Sigmoid colon (tissue), 7 donors: Measurements from ENCODE around the gene USF1. TPM values are rescaled to one million over a fixed set of nuclear protein-coding genes. Genes with fewer than 3 reads are reported as not detected.

Source experiments
- DNase-seq: peaks from one replicate; pipeline ENCODE4 v3.0.0-alpha.2; 2019
- H3K27ac ChIP-seq, 4 donors: fragments of 200-600 bp; sonication (generic); one replicate each; pipeline ENCODE4 v1.5.1; 2016 to 2019; ENCODE audit warnings: mild to moderate bottlenecking in 1 of 4
- H3K27me3 ChIP-seq, 3 donors: fragments of 200-600 bp; sonication (generic); one replicate each; pipeline ENCODE4 v1.5.1; 2019; ENCODE audit warnings: mild to moderate bottlenecking in 1 of 3
- H3K36me3 ChIP-seq, 4 donors: fragments of 200-600 bp; sonication (generic); one replicate each; pipeline ENCODE4 v1.5.1; 2016 to 2019
- H3K4me1 ChIP-seq, 4 donors: fragments of 200-600 bp; sonication (generic); one replicate each; pipeline ENCODE4 v1.5.1; 2017 to 2019
- H3K4me3 ChIP-seq, 4 donors: fragments of 200-600 bp; sonication (generic); one replicate each; pipeline ENCODE4 v1.5.1; 2017 to 2019; ENCODE audit warnings: mild to moderate bottlenecking in 2 of 4, moderate library complexity in 1 of 4
- H3K9me3 ChIP-seq, 4 donors: fragments of 200-600 bp in 3 of 4; sonication (generic) in 3 of 4; one replicate each; pipeline versions ENCODE4 v1.5.1 to v1.6.1; 2013 to 2019
- CTCF ChIP-seq, 4 experiments: fragments of 450-650 bp in 3 of 4; fragments of 200-600 bp in 1 of 4; IDR thresholded peaks; one replicate each; pipeline ENCODE4 v1.5.1; 2016 to 2019; ENCODE audit warnings: antibody characterized with exemption in 4 of 4, mild to moderate bottlenecking in 3 of 4, moderate library complexity in 2 of 4
- EP300 ChIP-seq, 4 donors: sonication (generic); formaldehyde crosslinking; IDR thresholded peaks; one replicate each; pipeline ENCODE4 v1.6.1; 2017; ENCODE audit warnings: antibody characterized with exemption in 4 of 4
- POLR2A ChIP-seq, 2 donors: fragments of 450-650 bp; IDR thresholded peaks; one replicate each; pipeline ENCODE4 v1.6.1; 2016; ENCODE audit warnings: antibody characterized with exemption in 2 of 2, mild to moderate bottlenecking in 2 of 2, moderate library complexity in 2 of 2
- POLR2AphosphoS5 ChIP-seq, 4 donors: sonication (generic); formaldehyde crosslinking; IDR thresholded peaks; one replicate each; pipeline ENCODE4 v1.6.1; 2017; ENCODE audit warnings: antibody characterized with exemption in 4 of 4
- WGBS, 2 donors: extraction: QIAGEN DNeasy Blood & Tissue Kit; methylation state at CpG; one replicate each; pipeline ENCODE4 v1.1.7; 2013; 5-methylcytosine and 5-hydroxymethylcytosine counted together
- intact Hi-C: fragments of 100-400 bp; cut with DNase I; formaldehyde crosslinking; loops from one replicate; pipeline ENCODE4 v1.15.1; 2023
- polyA plus RNA-seq, 3 donors: library from polyadenylated mRNA; stranded (reverse); fragments of 200-250 nt; gene quantifications; one replicate each; pipeline ENCODE4 v1.2.3, GENCODE V29; 2013
- total RNA-seq, 4 donors: library from RNA; depleted of rRNA; stranded (reverse); fragments of >200 nt; gene quantifications; one replicate each; pipeline ENCODE4 v1.1.0, GENCODE V29; 2016
- donor health status: healthy with polysubstance abuse.
- donor health status: Bipolar disorder and iron deficiency.
- donor health status: healthy.

The USF1 gene
- total and polyA plus RNA-seq, 7 donors = 25.8 to 84.6 (median 62.4) TPM

GRCh38 chr1:161000736-161001480 is 44.9 kb downstream of the USF1 start:
- H3K4me3 ChIP-seq = no peak overlapping the region
- H3K9me3 ChIP-seq = no peaks in the 10 kb centered on the region
- DNase-seq = no peak
- no peak overlapping the region for H3K27ac ChIP-seq
- intact Hi-C loops = no loop called here
- peaks cover 0 to 10% (median 0%) of the 10 kb centered on the region in 4 donors for H3K36me3 ChIP-seq
- 68 to 83% methylated on average over 11 of the region's 11 CpGs for WGBS, 2 donors
- TF ChIP-seq EP300 (IDR thresholded peaks at IDR 0.05) = no peak
- TF ChIP-seq CTCF (IDR thresholded peaks at IDR 0.05) = no peak
- TF ChIP-seq POLR2A (IDR thresholded peaks at IDR 0.05) = no peak
- TF ChIP-seq POLR2AphosphoS5 (IDR thresholded peaks at IDR 0.05) = no peak
- no peaks in the 10 kb centered on the region for H3K4me1 ChIP-seq
- no peaks in the 10 kb centered on the region for H3K27me3 ChIP-seq

- Histone ChIP-seq H3K27me3 (no peaks in the 10 kb centered on the region), H3K4me1 (no peaks in the 10 kb centered on the region), H3K9me3 (no peaks in the 10 kb centered on the region), H3K36me3 (peaks cover 0 to 10% (median 0%) of the 10 kb centered on the region in 4 donors), H3K4me3 (no peak overlapping the region), H3K27ac (no peak overlapping the region)
- 93 to 97% methylated on average over 5 of the region's 5 CpGs for WGBS, 2 donors
- TF ChIP-seq POLR2AphosphoS5 (IDR thresholded peaks at IDR 0.05) = no peak
- TF ChIP-seq POLR2A (IDR thresholded peaks at IDR 0.05) = no peak
- no peak for TF ChIP-seq EP300 (IDR thresholded peaks at IDR 0.05)
- TF ChIP-seq CTCF (IDR thresholded peaks at IDR 0.05) = no peak
- no peak for DNase-seq
- intact Hi-C loops = loop anchor here (5.0 kb wide), 1 partner anchor 98 kb away; the partner anchor contains the start of gene KLHDC9
Observed at GRCh38 chr1:160999376-160999775, 46.4 kb downstream of the USF1 start.

- no peak for DNase-seq
Observed at GRCh38 chr1:160997323-160998038, 48.3 kb downstream of the USF1 start.

GRCh38 chr1:160996178-160996577 is 49.6 kb downstream of the USF1 start:
- TF ChIP-seq CTCF (IDR thresholded peaks at IDR 0.05) = no peak
- no peak for TF ChIP-seq POLR2A (IDR thresholded peaks at IDR 0.05)
- TF ChIP-seq EP300 (IDR thresholded peaks at IDR 0.05) = no peak
- no peak for TF ChIP-seq POLR2AphosphoS5 (IDR thresholded peaks at IDR 0.05)
- WGBS, 2 donors = 81 to 90% methylated on average over 3 of the region's 3 CpGs
- H3K36me3 ChIP-seq = peaks cover 0 to 10% (median 0%) of the 10 kb centered on the region in 4 donors
- H3K4me1 ChIP-seq = no peaks in the 10 kb centered on the region
- H3K27ac ChIP-seq = no peak overlapping the region
- no peaks in the 10 kb centered on the region for H3K27me3 ChIP-seq
- no peaks in the 10 kb centered on the region for H3K9me3 ChIP-seq
- no peak for DNase-seq
- intact Hi-C loops = loop anchor here (5.0 kb wide), 1 partner anchor 101 kb away; the partner anchor contains the start of gene KLHDC9
- H3K4me3 ChIP-seq = no peak overlapping the region

More at GRCh38 chr1:160997323-160998038, 48.3 kb downstream of the USF1 start:
- WGBS, 2 donors = 68 to 79% methylated on average over 1 of the region's 1 CpG
- Histone ChIP-seq H3K36me3 (peaks cover 0 to 10% (median 0%) of the 10 kb centered on the region in 4 donors), H3K27me3 (no peaks in the 10 kb centered on the region), H3K27ac (peak overlapping the region in 1 of 4 donors; percentile 46), H3K4me3 (no peak overlapping the region), H3K9me3 (no peaks in the 10 kb centered on the region), H3K4me1 (no peaks in the 10 kb centered on the region)
- TF ChIP-seq POLR2AphosphoS5 (IDR thresholded peaks at IDR 0.05) = peak in 1 of 4 donors; percentile 9
- TF ChIP-seq POLR2A (IDR thresholded peaks at IDR 0.05) = no peak
- peak in 2 of 4 experiments; percentile 18 to 32 for TF ChIP-seq CTCF (IDR thresholded peaks at IDR 0.05)
- intact Hi-C loops = loop anchor here (5.0 kb wide), 1 partner anchor 100 kb away; the partner anchor contains the start of gene KLHDC9
